AG08396 (cell line): ENCODE measurements around the gene PTPRN2.
"Not testable (repeated sequence)": the region's sequence is repeated elsewhere in the genome, so short reads cannot be mapped to it uniquely, and the experiment has no call there.

Experiments used
- DNase-seq: peaks from one replicate; pipeline ENCODE4 v3.0.0; 2012; ENCODE audit warnings: low spot score, mixed read lengths

The PTPRN2 gene

DNA sequence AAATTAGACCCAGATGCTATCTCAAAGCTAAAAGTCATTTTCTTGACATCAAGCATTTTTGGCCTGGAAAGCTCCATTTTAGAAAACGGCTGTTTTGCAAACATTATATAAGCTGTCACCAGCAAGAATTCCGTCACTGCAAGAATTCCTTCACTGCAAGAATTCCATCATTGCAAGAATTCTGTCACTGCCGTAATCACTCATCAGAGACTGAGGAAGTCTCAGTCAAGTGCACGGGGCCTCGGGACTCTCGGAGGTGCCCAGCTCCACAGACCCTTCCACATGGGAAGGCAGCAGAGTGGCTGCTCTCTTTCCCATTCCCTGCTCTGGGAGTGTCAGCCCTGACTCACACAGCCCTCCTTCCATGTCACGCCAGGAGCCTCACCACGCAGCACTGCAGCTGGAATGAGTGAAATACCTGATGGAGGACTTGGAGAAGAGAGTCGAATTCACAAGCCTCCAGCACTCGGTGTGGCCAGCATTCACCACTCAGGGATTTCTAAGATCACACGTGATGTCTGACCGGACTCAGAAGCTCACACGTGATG lies 168.3 kb downstream of the PTPRN2 start:
- DNase-seq = no peak

DNA sequence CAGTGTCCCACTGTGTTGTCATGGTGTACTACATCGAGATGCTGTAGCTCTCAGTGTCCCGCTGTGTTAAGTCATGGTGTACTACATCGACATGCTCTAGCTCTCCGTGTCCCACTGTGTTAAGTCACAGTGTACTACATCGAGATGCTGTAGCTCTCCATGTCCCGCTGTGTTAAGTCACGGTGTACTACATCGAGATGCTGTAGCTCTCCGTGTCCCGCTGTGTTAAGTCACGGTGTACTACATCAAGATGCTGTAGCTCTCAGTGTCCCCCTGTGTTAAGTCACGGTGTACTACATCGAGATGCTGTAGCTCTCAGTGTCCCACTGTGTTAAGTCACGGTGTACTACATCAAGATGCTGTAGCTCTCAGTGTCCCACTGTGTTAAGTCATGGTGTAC lies 169.2 kb downstream of the PTPRN2 start:
- not testable (repeated sequence) for DNase-seq

DNA sequence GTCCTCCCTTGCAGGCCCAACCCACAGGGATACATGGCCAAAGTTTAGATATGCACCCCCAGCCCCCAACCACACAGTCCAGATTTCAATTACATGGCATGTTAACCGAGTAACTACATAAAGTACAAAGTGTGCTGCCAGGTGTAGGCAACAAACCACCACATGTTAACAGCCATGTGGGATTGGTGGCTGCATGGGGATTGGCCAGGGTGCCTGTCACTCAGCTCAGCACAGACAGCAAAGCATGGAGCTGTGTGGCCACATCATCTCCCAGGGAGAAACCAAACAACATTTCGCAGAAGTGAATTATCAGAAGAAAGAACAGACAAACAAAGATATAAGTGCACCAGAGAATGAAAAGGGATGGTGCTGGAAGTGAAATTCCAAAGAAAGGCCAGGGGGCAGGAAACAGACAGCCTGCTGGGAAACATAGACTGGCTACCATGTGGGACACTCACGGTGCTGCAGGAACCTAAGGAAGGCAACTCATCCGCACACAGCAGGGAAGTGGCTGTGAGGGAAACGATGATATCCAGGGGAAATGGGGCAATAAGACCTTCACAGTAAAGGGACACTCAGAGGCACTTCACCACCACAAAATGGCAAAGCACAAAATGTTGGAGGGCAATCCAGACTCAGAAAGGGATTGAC lies 171.2 kb downstream of the PTPRN2 start:
- DNase-seq = no peak

GRCh38 chr7:158415316-158415715 lies 172.3 kb downstream of the PTPRN2 start:
- DNase-seq = no peak

- no peak for DNase-seq
Measured at GRCh38 chr7:158414486-158414961, 173.1 kb downstream of the PTPRN2 start.

DNA sequence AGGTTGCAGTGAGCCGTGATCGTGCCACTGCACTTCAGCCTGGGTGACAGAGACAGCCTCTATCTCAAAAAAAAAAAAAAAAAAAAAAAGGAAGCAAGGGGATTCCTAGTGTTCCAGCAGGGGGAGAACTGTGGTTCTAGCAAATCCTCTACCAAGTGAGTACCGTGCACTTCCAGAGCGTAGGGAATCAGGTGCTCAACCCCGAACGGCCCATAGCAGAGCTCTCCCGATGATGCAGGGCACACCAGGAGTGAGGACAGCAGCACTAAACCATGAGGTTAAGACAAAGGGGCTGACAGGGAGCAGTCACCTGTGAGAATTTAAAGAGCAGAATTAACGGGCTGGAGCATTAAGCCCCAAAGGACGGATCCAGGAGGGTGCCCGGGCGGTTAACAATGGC lies 173.6 kb downstream of the PTPRN2 start:
- no peak for DNase-seq

DNA sequence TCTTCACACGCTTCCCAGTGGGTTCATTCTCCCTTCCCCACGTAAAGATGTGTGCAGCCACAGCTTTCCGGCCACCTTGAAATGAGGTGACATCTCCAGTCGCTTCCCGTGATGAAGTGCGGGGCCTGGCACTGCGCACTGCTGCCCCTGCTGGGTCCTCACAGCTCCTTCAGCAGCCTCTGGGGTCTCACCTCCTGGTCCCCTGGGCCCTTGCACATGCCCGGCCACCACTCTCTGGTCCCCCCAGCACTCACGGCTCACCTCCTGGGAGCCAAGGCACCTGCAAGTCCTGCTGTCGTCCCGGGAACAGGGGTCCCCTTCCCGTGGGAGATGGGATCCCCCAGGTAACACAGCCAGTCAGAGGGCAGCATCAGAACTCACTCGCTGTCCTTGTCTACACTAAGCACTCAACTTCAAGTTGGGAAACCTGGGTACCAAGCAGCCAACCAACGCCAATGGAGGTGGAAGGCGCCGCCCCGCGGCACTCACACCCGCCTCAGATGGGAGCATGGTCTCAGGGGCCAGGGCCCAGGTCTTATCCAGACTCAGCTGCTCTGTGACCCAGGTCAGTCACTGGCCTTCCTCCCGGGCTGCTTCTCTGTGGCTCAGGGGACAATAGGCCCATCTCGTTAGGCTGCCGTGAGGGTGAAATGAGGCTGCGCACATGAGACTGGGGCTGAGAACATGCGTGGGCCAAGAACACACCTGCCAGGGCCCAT lies 176.2 kb downstream of the PTPRN2 start:
- DNase-seq = no peak

GRCh38 chr7:158410720-158411119 lies 176.9 kb downstream of the PTPRN2 start:
- no peak for DNase-seq

GRCh38 chr7:158409816-158410330 lies 177.8 kb downstream of the PTPRN2 start:
- no peak for DNase-seq

GRCh38 chr7:158409120-158409519 lies 178.5 kb downstream of the PTPRN2 start:
- no peak for DNase-seq

GRCh38 chr7:158408318-158408920 lies 179.2 kb downstream of the PTPRN2 start:
- DNase-seq = no peak

GRCh38 chr7:158407581-158408317 lies 179.9 kb downstream of the PTPRN2 start:
- no peak for DNase-seq

- DNase-seq = no peak
Measured at GRCh38 chr7:158406801-158407200, 180.8 kb downstream of the PTPRN2 start.

GRCh38 chr7:158406364-158406763 lies 181.3 kb downstream of the PTPRN2 start:
- no peak for DNase-seq

DNA sequence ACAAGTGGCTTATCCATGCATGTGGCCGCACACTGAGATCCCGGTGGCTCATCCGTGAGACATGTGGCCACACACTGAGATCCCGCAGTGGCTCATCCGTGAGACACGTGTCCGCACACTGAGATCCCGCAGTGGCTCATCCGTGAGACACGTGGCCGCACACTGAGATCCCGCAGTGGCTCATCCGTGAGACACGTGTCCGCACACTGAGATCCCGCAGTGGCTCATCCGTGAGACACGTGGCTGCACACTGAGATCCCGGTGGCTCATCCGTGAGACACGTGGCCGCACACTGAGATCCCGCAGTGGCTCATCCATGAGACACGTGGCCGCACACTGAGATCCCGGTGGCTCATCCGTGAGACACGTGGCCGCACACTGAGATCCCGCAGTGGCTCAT lies 181.9 kb downstream of the PTPRN2 start:
- DNase-seq = not testable (repeated sequence)

GRCh38 chr7:158405324-158405723 lies 182.3 kb downstream of the PTPRN2 start:
- no peak for DNase-seq

DNA sequence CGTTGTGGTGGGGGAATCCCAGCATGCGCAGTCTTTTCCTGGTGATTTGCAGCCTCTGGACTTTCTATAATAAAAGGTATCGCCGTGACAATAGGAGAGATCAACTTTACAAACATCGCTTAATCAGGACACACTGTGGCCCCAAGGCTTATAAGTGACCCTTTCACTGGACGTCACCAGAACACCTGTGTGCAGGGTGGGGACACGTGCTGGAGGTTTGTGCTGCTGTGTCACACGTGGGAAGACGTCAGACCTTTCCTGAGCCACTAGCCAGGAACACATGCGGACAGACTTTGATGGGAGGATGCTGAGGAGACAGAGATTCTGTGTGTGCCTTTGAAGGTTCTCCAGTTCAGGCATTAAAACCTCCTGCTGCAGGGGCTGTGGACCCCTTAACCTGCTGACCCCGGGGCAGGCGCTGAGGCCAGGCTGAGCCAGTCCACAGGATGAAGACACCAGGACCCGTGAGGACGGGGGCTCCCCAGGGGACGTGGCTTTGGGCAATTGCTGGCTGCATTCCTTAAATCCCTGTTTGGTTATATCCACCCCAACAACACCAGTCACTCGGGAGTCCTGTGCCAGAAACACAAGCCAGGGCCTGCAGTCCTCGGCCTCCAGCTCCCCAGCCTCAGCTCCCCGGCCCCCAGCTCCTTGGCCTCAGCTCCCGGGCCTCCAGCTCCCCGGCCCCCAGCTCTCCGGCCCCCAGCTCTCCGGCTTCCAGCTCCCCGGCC lies 183.4 kb downstream of the PTPRN2 start:
- DNase-seq = no peak

DNA sequence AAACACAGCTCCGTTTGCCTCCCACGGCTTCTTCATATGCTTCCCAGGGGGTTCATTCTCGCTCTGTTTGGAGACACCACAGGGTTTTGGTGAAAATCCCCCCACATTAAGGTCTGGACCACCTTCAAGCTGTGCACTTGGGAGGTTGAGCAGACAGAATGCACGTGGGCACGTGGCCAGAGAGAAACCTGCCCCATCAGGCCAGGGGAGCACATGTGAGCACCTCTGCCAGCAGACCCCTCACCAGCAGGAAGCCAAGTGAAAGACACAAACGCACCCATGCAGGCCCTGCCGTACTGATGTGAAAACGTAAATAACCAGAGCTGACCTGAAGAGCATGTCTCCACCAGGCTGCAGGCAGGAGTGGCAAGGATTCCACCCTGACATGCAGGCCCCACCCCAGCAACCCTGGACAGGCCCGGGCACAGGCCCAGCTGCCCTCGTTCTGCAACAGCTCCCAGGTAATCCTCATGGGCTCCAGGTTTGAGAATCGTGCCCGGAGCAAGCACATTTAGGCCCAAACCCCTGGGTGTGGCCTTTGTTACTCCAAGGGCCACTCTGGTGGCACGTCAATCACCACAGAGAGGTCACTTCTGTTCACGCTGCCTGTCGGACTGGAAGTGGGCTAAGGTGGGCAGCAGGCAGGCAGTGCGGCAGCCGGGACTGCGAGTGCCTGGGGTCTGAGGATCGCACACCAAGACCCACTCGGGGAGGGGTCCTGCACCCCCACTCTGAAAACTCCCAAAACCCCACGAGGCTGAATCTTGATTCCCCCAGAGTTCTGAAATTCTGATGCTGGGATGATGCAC lies 184.4 kb downstream of the PTPRN2 start:
- no peak for DNase-seq

GRCh38 chr7:158402471-158402870 lies 185.2 kb downstream of the PTPRN2 start:
- no peak for DNase-seq

GRCh38 chr7:158401826-158402225 lies 185.8 kb downstream of the PTPRN2 start:
- DNase-seq = no peak
